Adrenal gland (tissue), 12 donors: ENCODE measurements around the gene KAZALD1. TPM values are rescaled to one million over a fixed set of nuclear protein-coding genes. Genes with fewer than 3 reads are reported as not detected.

Source experiments
- DNase-seq, 7 donors: peaks; one replicate each; pipeline ENCODE4 v3.0.0-alpha.2; 2019 to 2020
- H3K27ac ChIP-seq, 5 donors: fragments of 200-600 bp; sonication (generic) in 4 of 5; 1 replicate in 3 of 5; 2 replicates in 2 of 5; pipeline versions ENCODE4 v1.5.1 to v1.8.0; 2016 to 2020; ENCODE audit warnings: mild to moderate bottlenecking in 1 of 5
- H3K27me3 ChIP-seq: fragments of 200-600 bp; 2 replicates; pipeline ENCODE4 v1.8.0; 2021
- H3K36me3 ChIP-seq, 2 donors: fragments of 200-600 bp; replicated peaks in 1 of 2; 1 replicate in 1 of 2; 2 replicates in 1 of 2; pipeline versions ENCODE4 v1.5.1 to v1.8.0; 2018 to 2022
- H3K4me1 ChIP-seq, 2 donors: fragments of 200-600 bp; replicated peaks in 1 of 2; 1 replicate in 1 of 2; 2 replicates in 1 of 2; pipeline versions ENCODE4 v1.5.1 to v1.8.0; 2018 to 2021
- H3K4me3 ChIP-seq, 4 donors: fragments of 200-600 bp; sonication (generic) in 3 of 4; one replicate each; pipeline ENCODE4 v1.5.1; 2016 to 2018
- H3K9me3 ChIP-seq, 3 donors: fragments of 200-600 bp; sonication (generic) in 1 of 3; replicated peaks in 1 of 3; 1 replicate in 2 of 3; 2 replicates in 1 of 3; pipeline versions ENCODE4 v1.5.1 to v1.8.0; 2016 to 2021
- POLR2A ChIP-seq, 2 donors: fragments of 450-650 bp; IDR thresholded peaks; one replicate each; pipeline ENCODE4 v1.6.1; 2017; ENCODE audit warnings: antibody characterized with exemption in 2 of 2, mild to moderate bottlenecking in 2 of 2, moderate library complexity in 1 of 2
- WGBS, 4 donors: extraction: QIAGEN DNeasy Blood & Tissue Kit in 2 of 4; methylation state at CpG; one replicate each; pipeline versions ENCODE4 v1.1.5 to v1.1.7; 2013 to 2017; 5-methylcytosine and 5-hydroxymethylcytosine counted together
- intact Hi-C, 2 donors: fragments of 100-400 bp; cut with DNase I; formaldehyde crosslinking; loops; one replicate each; pipeline versions ENCODE4 v1.14.1 to v1.15.0; 2022 to 2023
- polyA plus RNA-seq, 3 donors: library from polyadenylated mRNA; stranded (reverse); fragments of 200-250 nt in 2 of 3; fragments of 350-450 nt in 1 of 3; fragmentation: Illumina TruSeq in 1 of 3; extraction: RNeasy Lipid Tissue Mini Kit (QIAGEN cat#74804) in 1 of 3; gene quantifications; one replicate each; pipeline ENCODE4 v1.2.3, GENCODE V29; 2013 to 2014
- total RNA-seq, 9 donors: library from RNA; depleted of rRNA in 4 of 9; stranded (reverse); fragments of >200 nt in 4 of 9; fragments of 120-200 nt in 1 of 9; fragmentation: NEBNext Ultra II Directional in 1 of 9; extraction: Animal tissue kit (Norgen Biotek cat#: 25700) in 1 of 9; gene quantifications; one replicate each; pipeline versions ENCODE4 v1.1.0 to v1.2.4, GENCODE V29; 2013 to 2023
- TF ChIP-seq, protein P1 (sequence below), 6 experiments: fragments of 450-650 bp in 4 of 6; fragments of 200-600 bp in 2 of 6; sonication (generic) in 1 of 6; IDR thresholded peaks; 1 replicate in 5 of 6; 2 replicates in 1 of 6; pipeline versions ENCODE4 v1.5.1 to v1.8.0; 2016 to 2021; ENCODE audit warnings: antibody characterized with exemption in 6 of 6, mild to moderate bottlenecking in 2 of 6, moderate library complexity in 1 of 6
- donor health status: healthy with polysubstance abuse.
- donor health status: Bipolar disorder and iron deficiency.
- donor health status: DM: yes; HTN: yes; CAD: no.
- donor health status: DM: no; HTN: no; CAD: no.
- donor health status: DM: no; HTN: no; CAD: no.
- donor health status: DM: yes; HTN: yes; CAD: no.

Gene KAZALD1
- total and polyA plus RNA-seq, 12 donors, result 0.55 to 5.4 (median 2.1) TPM

DNA sequence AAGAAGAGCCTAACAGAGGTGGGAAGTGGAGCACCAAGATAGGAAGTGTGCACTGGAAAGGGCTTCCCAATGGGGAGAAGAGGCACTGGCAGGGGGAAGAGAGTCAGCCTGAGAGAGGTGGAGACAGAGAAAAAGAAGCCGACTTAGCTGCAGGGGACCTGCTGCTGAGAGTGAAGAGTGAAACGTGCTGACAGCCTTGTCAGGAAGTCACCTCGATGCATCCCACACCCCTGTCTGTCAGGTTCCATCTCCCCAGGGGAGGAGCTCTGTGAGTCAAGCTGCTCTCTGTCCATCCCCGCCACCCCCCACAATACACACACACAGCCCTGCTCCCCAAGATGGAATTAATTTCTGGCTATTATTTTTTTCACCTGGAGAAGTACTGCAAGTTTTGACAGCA, 14.0 kb downstream of the KAZALD1 start:
- TF ChIP-seq, protein P1, sequence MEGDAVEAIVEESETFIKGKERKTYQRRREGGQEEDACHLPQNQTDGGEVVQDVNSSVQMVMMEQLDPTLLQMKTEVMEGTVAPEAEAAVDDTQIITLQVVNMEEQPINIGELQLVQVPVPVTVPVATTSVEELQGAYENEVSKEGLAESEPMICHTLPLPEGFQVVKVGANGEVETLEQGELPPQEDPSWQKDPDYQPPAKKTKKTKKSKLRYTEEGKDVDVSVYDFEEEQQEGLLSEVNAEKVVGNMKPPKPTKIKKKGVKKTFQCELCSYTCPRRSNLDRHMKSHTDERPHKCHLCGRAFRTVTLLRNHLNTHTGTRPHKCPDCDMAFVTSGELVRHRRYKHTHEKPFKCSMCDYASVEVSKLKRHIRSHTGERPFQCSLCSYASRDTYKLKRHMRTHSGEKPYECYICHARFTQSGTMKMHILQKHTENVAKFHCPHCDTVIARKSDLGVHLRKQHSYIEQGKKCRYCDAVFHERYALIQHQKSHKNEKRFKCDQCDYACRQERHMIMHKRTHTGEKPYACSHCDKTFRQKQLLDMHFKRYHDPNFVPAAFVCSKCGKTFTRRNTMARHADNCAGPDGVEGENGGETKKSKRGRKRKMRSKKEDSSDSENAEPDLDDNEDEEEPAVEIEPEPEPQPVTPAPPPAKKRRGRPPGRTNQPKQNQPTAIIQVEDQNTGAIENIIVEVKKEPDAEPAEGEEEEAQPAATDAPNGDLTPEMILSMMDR (IDR thresholded peaks at IDR 0.05), result no peak
- TF ChIP-seq POLR2A (IDR thresholded peaks at IDR 0.05), result no peak
- no peak for DNase-seq
- H3K4me3 ChIP-seq, result no peak overlapping the region
- no peak overlapping the region for H3K27ac ChIP-seq
- H3K4me1 ChIP-seq, result no peaks in the 10 kb centered on the region
- H3K36me3 ChIP-seq, result no peaks in the 10 kb centered on the region
- 11 to 17% (median 13%) methylated on average over 4 of the region's 4 CpGs for WGBS, 4 donors
- peaks cover 31% of the 10 kb centered on the region for H3K27me3 ChIP-seq
- H3K9me3 ChIP-seq, result no peaks in the 10 kb centered on the region
- intact Hi-C loops, result no loop called here

DNA sequence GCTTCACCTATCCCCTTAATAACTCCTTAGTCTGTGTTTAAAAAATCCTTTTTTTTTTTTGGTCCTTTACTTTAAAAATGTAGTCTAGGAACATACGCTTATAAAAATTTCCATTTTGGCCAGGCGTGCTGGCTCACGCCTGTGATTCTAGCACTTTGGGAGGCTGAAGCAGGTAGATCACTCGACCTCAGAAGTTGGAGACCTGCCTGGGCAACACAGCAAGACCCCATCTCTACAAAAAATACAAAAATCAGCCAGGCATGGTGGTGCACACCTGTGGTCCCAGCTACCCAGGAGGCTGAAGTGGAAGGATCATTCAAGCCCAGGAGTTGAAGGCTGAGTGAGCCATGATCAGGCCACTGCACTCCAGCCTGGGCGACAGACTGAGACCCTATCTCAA, 14.8 kb downstream of the KAZALD1 start:
- Histone ChIP-seq H3K27ac (no peak overlapping the region), H3K27me3 (peaks cover 32% of the 10 kb centered on the region), H3K9me3 (no peaks in the 10 kb centered on the region), H3K36me3 (no peaks in the 10 kb centered on the region), H3K4me3 (no peak overlapping the region), H3K4me1 (no peaks in the 10 kb centered on the region)
- TF ChIP-seq, protein P1 (IDR thresholded peaks at IDR 0.05), result no peak
- intact Hi-C loops, result no loop called here
- WGBS, 4 donors, result 65 to 78% (median 73%) methylated on average over 5 of the region's 5 CpGs
- DNase-seq, result no peak

GRCh38 chr10:101079874-101080273, 18.1 kb downstream of the KAZALD1 start:
- Histone ChIP-seq H3K27me3 (peaks cover 28% of the 10 kb centered on the region), H3K9me3 (no peaks in the 10 kb centered on the region), H3K4me3 (no peak overlapping the region), H3K4me1 (no peaks in the 10 kb centered on the region), H3K36me3 (no peaks in the 10 kb centered on the region), H3K27ac (no peak overlapping the region)
- intact Hi-C loops, result no loop called here
- TF ChIP-seq, protein P1 (IDR thresholded peaks at IDR 0.05), result no peak
- no peak for TF ChIP-seq POLR2A (IDR thresholded peaks at IDR 0.05)
- DNase-seq, result no peak
- WGBS, 4 donors, result 84 to 100% (median 87%) methylated on average over 1 of the region's 1 CpG

- H3K9me3 ChIP-seq, result no peaks in the 10 kb centered on the region
- no peak for TF ChIP-seq POLR2A (IDR thresholded peaks at IDR 0.05)
- TF ChIP-seq, protein P1 (IDR thresholded peaks at IDR 0.05), result no peak
Observed at GRCh38 chr10:101080933-101081931, 19.4 kb downstream of the KAZALD1 start.

More at GRCh38 chr10:101080933-101081931, 19.4 kb downstream of the KAZALD1 start:
- peak in 1 of 7 donors; percentile 10 for DNase-seq
- intact Hi-C loops, result no loop called here
- H3K36me3 ChIP-seq, result no peaks in the 10 kb centered on the region
- no peak overlapping the region for H3K4me3 ChIP-seq
- WGBS, 4 donors, result 40 to 52% (median 43%) methylated on average over 5 of the region's 5 CpGs
- peaks cover 20% of the 10 kb centered on the region for H3K27me3 ChIP-seq
- H3K4me1 ChIP-seq, result no peaks in the 10 kb centered on the region
- H3K27ac ChIP-seq, result no peak overlapping the region
